ENCODE results near the gene FA2H.

DNA sequence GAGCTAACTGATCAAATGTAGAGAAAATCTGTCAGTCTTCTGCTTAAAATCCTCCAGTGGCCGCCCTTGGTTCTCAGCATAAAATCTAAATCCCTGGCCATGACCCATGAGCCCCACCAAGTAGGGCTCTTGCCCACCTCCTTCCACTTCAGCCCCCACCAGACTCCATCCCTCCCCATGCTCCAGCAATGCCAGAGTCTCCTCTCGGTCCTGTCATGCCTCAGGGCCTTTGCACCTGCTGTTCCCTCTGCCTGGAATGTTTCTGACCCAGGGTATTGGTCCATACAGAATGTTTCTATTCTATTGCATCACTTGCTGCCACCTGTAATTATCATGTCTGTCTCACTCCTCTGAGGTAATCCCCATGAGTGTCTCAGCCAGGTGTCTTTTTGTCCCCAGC lies 22.4 kb downstream of the FA2H start:
- TF ChIP-seq EZH2 (IDR thresholded peaks at IDR 0.05; ENCODE audit: low read length, missing control alignments), result no peak
- TF ChIP-seq, protein P1, sequence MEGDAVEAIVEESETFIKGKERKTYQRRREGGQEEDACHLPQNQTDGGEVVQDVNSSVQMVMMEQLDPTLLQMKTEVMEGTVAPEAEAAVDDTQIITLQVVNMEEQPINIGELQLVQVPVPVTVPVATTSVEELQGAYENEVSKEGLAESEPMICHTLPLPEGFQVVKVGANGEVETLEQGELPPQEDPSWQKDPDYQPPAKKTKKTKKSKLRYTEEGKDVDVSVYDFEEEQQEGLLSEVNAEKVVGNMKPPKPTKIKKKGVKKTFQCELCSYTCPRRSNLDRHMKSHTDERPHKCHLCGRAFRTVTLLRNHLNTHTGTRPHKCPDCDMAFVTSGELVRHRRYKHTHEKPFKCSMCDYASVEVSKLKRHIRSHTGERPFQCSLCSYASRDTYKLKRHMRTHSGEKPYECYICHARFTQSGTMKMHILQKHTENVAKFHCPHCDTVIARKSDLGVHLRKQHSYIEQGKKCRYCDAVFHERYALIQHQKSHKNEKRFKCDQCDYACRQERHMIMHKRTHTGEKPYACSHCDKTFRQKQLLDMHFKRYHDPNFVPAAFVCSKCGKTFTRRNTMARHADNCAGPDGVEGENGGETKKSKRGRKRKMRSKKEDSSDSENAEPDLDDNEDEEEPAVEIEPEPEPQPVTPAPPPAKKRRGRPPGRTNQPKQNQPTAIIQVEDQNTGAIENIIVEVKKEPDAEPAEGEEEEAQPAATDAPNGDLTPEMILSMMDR (conservative IDR thresholded peaks at IDR 0.05 in 1 of 2, IDR thresholded peaks at IDR 0.05 in 1 of 2; ENCODE audit: low read depth in 1 of 2, low read length in 2 of 2), result no peak
